Retinal pigment epithelial cell (primary cell): ENCODE results near the gene AOPEP.

Experiments used
- DNase-seq: peaks from one replicate; pipeline ENCODE4 v3.0.0-alpha.2; 2010; ENCODE audit warnings: low read depth
- H3K4me3 ChIP-seq: 2 replicates; pipeline ENCODE4 v1.5.1; 2011; ENCODE audit warnings: mild to moderate bottlenecking, low read length, control low read depth, moderate library complexity
- TF ChIP-seq, protein P1 (sequence below): conservative IDR thresholded peaks from 2 replicates; pipeline ENCODE4 v1.5.1; 2011; ENCODE audit warnings: low read depth, low read length, control low read depth, inconsistent platforms

AOPEP gene

DNA sequence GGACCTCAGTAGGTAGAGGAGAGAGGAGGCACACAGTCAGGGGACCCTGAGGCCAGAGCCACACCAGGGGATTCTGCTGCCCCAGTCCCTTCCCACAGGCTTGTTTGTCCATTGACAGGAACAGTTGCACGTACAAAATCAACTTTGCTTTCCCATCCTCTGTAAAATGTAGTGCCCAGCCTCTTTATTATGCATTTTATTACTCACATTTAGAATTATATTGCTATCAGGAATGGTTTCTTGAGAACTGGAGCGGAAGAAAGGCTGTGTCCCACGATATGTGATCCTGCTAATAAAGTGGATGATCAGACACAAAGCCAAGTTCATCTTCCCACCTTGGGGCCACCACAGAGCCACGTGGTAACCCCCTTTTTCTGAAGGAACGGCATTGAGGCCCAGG, 313.6 kb downstream of the AOPEP start:
- DNase-seq = no peak
- no peak overlapping the region for H3K4me3 ChIP-seq
- TF ChIP-seq, protein P1, sequence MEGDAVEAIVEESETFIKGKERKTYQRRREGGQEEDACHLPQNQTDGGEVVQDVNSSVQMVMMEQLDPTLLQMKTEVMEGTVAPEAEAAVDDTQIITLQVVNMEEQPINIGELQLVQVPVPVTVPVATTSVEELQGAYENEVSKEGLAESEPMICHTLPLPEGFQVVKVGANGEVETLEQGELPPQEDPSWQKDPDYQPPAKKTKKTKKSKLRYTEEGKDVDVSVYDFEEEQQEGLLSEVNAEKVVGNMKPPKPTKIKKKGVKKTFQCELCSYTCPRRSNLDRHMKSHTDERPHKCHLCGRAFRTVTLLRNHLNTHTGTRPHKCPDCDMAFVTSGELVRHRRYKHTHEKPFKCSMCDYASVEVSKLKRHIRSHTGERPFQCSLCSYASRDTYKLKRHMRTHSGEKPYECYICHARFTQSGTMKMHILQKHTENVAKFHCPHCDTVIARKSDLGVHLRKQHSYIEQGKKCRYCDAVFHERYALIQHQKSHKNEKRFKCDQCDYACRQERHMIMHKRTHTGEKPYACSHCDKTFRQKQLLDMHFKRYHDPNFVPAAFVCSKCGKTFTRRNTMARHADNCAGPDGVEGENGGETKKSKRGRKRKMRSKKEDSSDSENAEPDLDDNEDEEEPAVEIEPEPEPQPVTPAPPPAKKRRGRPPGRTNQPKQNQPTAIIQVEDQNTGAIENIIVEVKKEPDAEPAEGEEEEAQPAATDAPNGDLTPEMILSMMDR = no peak

DNA sequence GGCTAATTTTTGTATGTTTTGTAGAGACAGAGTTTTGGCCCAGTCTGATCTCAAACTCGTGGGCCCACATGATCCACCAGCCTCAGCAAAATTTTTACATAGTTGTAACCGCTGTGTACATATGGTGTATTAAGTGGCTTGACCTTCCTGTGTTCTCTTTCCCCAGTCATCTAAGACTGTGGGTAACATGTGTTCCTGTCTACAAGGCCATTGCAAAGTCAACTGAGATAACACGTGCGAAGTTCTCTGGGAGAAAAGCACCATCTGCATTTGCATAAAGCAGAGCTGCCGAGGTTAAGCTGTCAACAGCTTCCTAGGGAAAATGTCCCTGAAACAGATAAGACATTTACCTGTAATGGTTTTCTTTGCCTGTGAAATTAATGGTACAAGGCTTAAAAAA, 317.3 kb downstream of the AOPEP start:
- no peak overlapping the region for H3K4me3 ChIP-seq
- no peak for DNase-seq
- TF ChIP-seq, protein P1 = no peak

DNA sequence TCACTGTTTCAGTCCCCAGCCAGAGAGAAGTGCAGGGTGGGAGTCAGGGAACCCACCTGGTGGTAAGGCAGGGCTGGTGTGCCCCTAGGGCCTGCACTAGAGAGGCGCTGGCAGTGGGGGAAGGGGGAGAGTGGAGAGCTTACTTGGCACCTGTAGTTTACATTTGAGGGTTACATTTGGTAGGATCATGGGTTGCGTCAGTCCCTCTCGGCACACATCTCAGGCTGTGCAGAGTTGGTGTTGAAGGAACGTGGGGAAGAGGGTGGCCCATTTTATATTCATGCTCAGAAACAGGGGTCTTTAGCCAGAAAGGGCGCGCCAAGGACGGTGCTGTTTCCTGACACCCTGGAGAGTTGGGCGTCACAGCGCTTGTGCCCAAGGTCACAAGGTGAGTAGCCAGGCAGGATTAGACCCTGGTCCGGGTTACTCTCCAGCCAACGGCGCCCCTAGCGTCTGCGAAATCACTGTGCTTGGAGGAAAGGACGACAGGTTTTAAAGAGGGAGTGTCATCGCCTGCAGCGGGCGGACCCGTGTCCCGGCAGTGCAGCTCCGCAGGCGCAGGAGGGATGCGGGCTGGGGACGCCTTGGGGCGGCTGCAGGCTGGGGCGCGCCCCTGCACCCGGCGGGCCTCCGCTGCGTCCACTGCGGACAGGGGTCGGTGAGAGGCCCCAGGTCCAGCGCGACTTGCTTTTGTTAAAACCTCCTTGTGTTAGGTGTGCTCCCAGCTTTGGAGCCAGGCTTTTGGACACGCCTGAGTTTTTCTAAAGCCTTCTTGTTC, 318.4 kb downstream of the AOPEP start:
- no peak overlapping the region for H3K4me3 ChIP-seq
- no peak for DNase-seq
- TF ChIP-seq, protein P1 = peak; percentile 68

DNA sequence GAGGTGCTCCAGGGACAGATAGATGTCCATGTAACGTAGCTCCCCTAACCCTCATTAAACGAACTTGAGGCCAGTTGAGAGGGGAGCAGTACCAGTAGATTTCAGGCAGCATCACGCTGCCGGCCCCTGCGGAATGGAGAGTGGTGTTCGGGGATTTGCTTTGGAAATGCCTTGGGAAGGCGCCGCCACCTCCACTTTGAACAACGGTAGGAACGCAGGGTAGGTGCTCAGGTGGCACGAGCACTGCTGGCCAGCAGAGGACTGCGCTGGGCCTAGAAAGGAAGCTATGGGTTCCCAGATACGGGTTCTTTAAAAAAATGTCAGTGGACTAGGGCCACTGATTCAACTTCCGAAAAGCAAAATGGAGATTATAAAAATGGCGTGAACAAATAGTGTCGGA, 319.3 kb downstream of the AOPEP start:
- DNase-seq = no peak
- no peak overlapping the region for H3K4me3 ChIP-seq

DNA sequence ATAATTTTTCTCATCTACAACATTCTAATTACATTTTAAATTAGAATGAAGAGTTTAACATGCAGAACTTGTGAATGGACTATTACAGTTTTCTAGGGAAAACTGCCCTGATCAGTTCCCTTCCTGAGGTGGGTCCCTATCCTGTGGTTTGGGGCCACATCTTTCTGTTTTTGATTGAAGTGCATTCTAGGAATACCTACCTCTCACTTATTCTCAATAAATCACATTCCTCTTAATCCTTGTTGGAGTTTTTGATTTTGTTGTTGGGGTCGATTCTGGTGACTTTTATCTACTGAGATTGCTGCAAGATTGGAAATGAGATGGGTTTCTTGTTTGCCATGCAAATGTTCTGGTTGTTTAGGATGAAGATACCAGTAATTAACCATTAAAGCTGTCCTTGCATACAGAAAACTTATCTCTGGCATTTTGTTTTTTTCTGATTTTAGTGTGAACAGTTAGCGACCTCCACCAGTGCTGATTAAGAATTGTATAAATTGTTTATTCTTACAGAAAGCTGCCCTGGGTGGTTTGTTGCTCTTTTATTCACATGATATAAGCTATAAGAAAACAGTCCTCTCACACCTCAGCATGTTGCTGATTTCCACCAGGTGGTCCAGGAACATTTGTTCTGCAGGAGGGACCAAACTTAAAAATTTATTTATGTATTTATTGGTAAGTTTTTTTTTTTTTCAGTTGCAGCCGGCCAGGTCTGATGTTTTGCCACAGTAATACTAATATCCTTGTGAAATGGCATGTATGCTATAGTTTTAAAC, 321.1 kb downstream of the AOPEP start:
- H3K4me3 ChIP-seq = peak overlapping the region; percentile 7
- DNase-seq = no peak

More for the DNA sequence above, 319.3 kb downstream of the AOPEP start:
- TF ChIP-seq, protein P1 = no peak

DNA sequence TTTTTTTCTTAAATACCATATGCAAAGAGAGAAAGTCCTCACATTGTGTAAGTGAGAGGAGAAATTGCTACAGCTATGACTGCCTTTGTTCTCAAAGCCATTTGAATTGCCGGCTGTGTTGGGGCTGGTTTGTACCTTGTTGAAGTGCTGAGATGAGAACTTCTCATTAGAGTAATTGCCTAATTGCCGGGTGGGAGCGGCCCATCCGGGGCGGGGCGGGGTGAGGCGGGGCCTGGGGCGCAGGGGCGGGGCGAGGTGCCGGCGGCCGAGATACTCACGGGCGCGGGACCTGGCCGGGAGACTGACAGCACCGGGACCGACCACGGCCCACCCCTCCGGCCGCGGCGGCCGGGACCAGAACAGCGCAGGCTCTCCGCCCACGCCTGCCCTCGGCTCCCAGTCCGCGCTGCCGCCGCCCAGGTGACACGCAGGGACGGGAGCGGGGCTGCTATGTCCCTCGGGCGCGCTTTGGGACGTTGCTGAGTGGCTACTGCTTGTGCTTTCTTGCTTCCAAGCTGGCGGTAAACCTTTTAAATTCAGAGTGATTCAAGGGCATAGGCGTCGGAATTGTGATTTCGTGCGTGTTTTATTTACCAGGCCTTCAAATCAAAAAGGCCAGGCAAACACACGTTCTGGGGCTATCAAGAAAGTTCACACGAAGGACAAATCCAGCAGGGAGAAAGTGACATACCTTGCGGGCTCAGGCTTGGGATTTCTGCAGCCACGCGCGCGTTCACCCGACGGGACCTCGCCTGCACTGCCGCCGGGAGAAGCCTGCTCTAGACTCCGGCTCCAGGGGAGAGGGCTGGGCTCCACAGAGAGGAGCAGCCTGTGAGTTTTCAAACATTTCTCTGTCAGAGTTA, 322.0 kb downstream of the AOPEP start:
- TF ChIP-seq, protein P1 = no peak
- DNase-seq = no peak
- peak overlapping the region; percentile 49 for H3K4me3 ChIP-seq

More for the DNA sequence above, 321.1 kb downstream of the AOPEP start:
- TF ChIP-seq, protein P1 = no peak
